Measurements from ENCODE around the gene TXNDC5. TPM values are rescaled to one million over a fixed set of nuclear protein-coding genes. Genes with fewer than 3 reads are reported as not detected.

Gene TXNDC5
- total RNA-seq, 1 experiment from 2014 or later = 177 TPM

GRCh38 chr6:7919871-7920270 lies 9.3 kb upstream of the TXNDC5 start:
- no TSS peak for BruUV-seq (replicated peaks)
- ChIA-PET CTCF (no interaction called here), POLR2A (no interaction called here)
- Histone ChIP-seq H3K4me1 (ENCODE audit: control insufficient read depth, insufficient read depth, low read length) (no peaks in the 10 kb centered on the region), H3K9me3 (ENCODE audit: control insufficient read depth, insufficient read depth, low read depth, low read length) (no peaks in the 10 kb centered on the region), H3K27me3 (ENCODE audit: control insufficient read depth, insufficient read depth, low read length) (peaks cover 4% of the 10 kb centered on the region; the same call in 1 of the 2 replicates), H3K4me3 (ENCODE audit: low read depth in 2 of 2, low read length in 2 of 2) (no peak overlapping the region), H3K27ac (ENCODE audit: low read length) (no peak overlapping the region), H3K36me3 (ENCODE audit: control insufficient read depth, insufficient read depth, low read length) (no peaks in the 10 kb centered on the region)
- TF ChIP-seq TCF7L2 (IDR thresholded peaks at IDR 0.05; ENCODE audit: low read depth, low read length) (no peak), SIN3A (IDR thresholded peaks at IDR 0.05; ENCODE audit: borderline replicate concordance, insufficient read depth, low read depth, low read length) (no peak), CTCF (IDR thresholded peaks at IDR 0.05) (no peak), REST (IDR thresholded peaks at IDR 0.05; ENCODE audit: insufficient read depth in 1 of 2, low read depth in 2 of 2, low read length in 1 of 2) (no peak), POLR2AphosphoS5 (IDR thresholded peaks at IDR 0.05; ENCODE audit: low read depth, low read length) (no peak)
- ATAC-seq (no peak), DNase-seq (ENCODE audit: low read depth, low spot score) (no peak)
- in situ Hi-C loops (cut with HindIII; ENCODE audit: low pct_unique_long_range_greater_than_20kb, low sequenced_read_pairs) (no loop called here), intact Hi-C loops (cut with micrococcal nuclease; ENCODE audit: unreplicated experiment) (loop anchor here (10.0 kb wide), 1 partner anchor 195 kb away; the partner anchor contains the start of gene BMP6)

- ChIA-PET POLR2A (no interaction called here), CTCF (interaction anchor here (0.7 kb wide), 1 partner anchor 18 kb away, joined by 8 read pairs; no protein-coding TSS in a partner anchor)
- Histone ChIP-seq H3K4me1 (ENCODE audit: control insufficient read depth, insufficient read depth, low read length) (no peaks in the 10 kb centered on the region), H3K4me3 (ENCODE audit: low read depth in 2 of 2, low read length in 2 of 2) (no peak overlapping the region), H3K36me3 (ENCODE audit: control insufficient read depth, insufficient read depth, low read length) (no peaks in the 10 kb centered on the region), H3K9me3 (ENCODE audit: control insufficient read depth, insufficient read depth, low read depth, low read length) (no peaks in the 10 kb centered on the region), H3K27me3 (ENCODE audit: control insufficient read depth, insufficient read depth, low read length) (peaks cover 4% of the 10 kb centered on the region; the same call in 1 of the 2 replicates), H3K27ac (ENCODE audit: low read length) (no peak overlapping the region)
- in situ Hi-C loops (cut with HindIII; ENCODE audit: low pct_unique_long_range_greater_than_20kb, low sequenced_read_pairs) (no loop called here), intact Hi-C loops (cut with micrococcal nuclease; ENCODE audit: unreplicated experiment) (loop anchor here (10.0 kb wide), 1 partner anchor 194 kb away; the partner anchor contains the start of gene BMP6)
- no TSS peak for BruUV-seq (replicated peaks)
- no peak for TF ChIP-seq TCF7L2 (IDR thresholded peaks at IDR 0.05; ENCODE audit: low read depth, low read length)
- no peak for TF ChIP-seq CTCF (IDR thresholded peaks at IDR 0.05)
- TF ChIP-seq POLR2AphosphoS5 (IDR thresholded peaks at IDR 0.05; ENCODE audit: low read depth, low read length) = no peak
- TF ChIP-seq REST (IDR thresholded peaks at IDR 0.05; ENCODE audit: insufficient read depth in 1 of 2, low read depth in 2 of 2, low read length in 1 of 2) = no peak
- TF ChIP-seq SIN3A (IDR thresholded peaks at IDR 0.05; ENCODE audit: borderline replicate concordance, insufficient read depth, low read depth, low read length) = no peak
- ATAC-seq = no peak
- no peak for DNase-seq (ENCODE audit: low read depth, low spot score)
Observed at GRCh38 chr6:7918403-7918802, 7.8 kb upstream of the TXNDC5 start.
